ENCODE data around the gene SIRT7.

Gene SIRT7

DNA sequence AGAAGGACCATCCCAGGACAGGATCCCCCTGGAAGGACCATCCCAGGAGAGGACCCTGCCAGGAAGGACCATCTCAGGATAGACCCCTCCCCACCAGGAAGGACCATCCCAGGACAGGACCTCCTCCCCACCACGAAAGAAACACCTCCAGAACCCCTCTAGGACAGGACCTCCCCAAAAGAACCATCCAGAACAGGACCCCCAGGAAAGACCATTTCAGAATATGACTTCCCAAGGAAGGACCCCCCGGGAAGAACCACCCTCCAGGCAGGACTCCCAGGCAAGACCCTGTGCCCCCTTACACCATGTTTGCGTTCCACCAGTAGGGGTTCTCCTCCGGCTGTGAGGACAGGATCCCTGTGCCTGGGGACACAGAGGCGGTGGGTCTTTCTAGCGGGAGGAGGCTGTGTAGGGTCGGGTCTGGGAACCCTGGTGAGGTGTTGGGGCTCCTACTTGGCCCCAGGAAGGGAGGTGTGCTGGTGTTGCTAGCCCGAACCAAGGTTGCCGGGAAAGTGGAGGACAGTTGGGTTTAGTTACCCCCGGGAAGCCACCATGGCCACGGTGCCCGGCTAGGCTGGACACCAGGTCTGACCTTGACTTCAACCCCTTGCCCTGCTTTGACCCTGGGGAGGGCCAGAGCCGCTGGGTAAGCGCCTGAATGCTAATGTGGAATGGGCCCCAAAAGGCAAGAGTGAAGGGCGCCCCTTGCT, 40.8 kb upstream of the SIRT7 start:
- WGBS, 2 donors (ENCODE audit: extremely low coverage in 2 of 2, insufficient read length in 2 of 2, insufficient replicate concordance in 1 of 2): no CpG with 5 or more reads among the region's 15 CpGs
- Histone ChIP-seq H3K4me1 (ENCODE audit: control insufficient read depth in 2 of 2, insufficient read depth in 1 of 2, low read depth in 1 of 2, low read length in 2 of 2) (peaks cover 2 to 4% of the 10 kb centered on the region in 2 donors), H3K4ac (ENCODE audit: low read length) (no peak overlapping the region), H2AFZ (ENCODE audit: low read length) (no peak overlapping the region), H3K18ac (ENCODE audit: low read length) (peak overlapping the region; percentile 89), H2BK120ac (ENCODE audit: low read depth, low read length) (peak overlapping the region; percentile 94), H3K79me1 (ENCODE audit: low read depth, low read length) (peaks cover 1% of the 10 kb centered on the region), H3K14ac (ENCODE audit: low read length) (peak overlapping the region; percentile 96), H2BK12ac (ENCODE audit: low read length) (no peak overlapping the region), H3K9me3 (replicated peaks in 1 of 2; ENCODE audit: control insufficient read depth in 2 of 2, insufficient read depth in 1 of 2, low read depth in 1 of 2, low read length in 2 of 2) (no peaks in the 10 kb centered on the region), H2BK5ac (ENCODE audit: low read length) (no peak overlapping the region), H3K4me3 (ENCODE audit: low read length in 2 of 2) (no peak overlapping the region), H3K27me3 (ENCODE audit: control insufficient read depth in 3 of 3, insufficient read depth in 3 of 3, low read depth in 1 of 3, low read length in 3 of 3) (peaks cover 31 to 75% (median 61%) of the 10 kb centered on the region in 3 experiments), H3K4me2 (ENCODE audit: insufficient read depth, low read length, poor library complexity, severe bottlenecking) (peak overlapping the region; percentile 49), H3K23ac (ENCODE audit: low read depth, low read length, poor library complexity) (peak overlapping the region; percentile 98), H3K27ac (replicated peaks; ENCODE audit: low read length) (no peak overlapping the region), H3K36me3 (replicated peaks in 1 of 2; ENCODE audit: control insufficient read depth in 2 of 2, insufficient read depth in 2 of 2, low read length in 2 of 2) (no peaks in the 10 kb centered on the region), H3K9ac (ENCODE audit: low read depth, low read length, poor library complexity) (no peak overlapping the region), H4K91ac (ENCODE audit: low read depth, low read length, poor library complexity) (no peak overlapping the region), H2AK5ac (ENCODE audit: low read depth, low read length) (peak overlapping the region; percentile 97), H2BK15ac (ENCODE audit: low read length) (peak overlapping the region; percentile 19), H4K8ac (ENCODE audit: low read depth, low read length) (no peak overlapping the region)
- no peak for DNase-seq (ENCODE audit: low spot score)

DNA sequence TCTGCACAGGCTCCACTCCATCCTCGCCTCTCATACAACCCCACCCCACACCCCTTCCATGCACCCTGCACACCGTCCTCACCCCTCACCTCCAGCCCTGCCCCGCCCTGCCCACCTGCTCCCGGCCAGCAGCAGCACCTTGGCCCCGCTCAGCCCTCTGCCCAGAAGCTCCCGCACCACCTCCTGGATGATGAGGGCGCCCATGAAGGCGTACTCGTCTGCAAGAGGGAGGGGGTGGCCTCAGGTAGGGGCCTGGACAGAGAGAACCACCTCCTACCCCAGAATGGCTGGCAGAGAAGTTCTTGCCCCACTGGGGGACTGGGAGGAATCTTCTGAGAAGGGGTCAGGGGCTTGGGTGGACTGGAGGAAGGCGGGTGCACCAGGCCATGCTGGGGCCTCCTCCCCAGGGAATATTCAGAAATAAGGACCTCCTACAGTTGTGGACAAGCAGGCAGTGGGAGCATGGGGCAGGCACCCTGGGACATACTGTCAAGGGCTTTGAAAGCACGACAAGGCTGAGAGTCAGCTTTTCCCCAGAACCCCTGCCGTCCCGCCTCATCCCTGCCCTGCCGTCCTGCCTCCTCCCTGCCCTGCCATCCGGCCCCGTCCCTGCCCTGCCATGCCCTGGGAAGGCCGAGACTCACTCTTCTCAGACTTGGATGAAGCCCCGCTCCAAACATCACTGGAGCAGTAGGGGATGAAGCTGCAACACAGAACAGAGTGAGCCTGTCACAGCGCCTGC, 39.9 kb upstream of the SIRT7 start:
- no peak overlapping the region for H3K4me2 ChIP-seq (ENCODE audit: insufficient read depth, low read length, poor library complexity, severe bottlenecking)
- H3K4me3 ChIP-seq (ENCODE audit: low read length in 2 of 2): no peak overlapping the region
- H3K18ac ChIP-seq (ENCODE audit: low read length): no peak overlapping the region
- peaks cover 2 to 4% of the 10 kb centered on the region in 2 donors for H3K4me1 ChIP-seq (ENCODE audit: control insufficient read depth in 2 of 2, insufficient read depth in 1 of 2, low read depth in 1 of 2, low read length in 2 of 2)
- peaks cover 1% of the 10 kb centered on the region for H3K79me1 ChIP-seq (ENCODE audit: low read depth, low read length)
- no peak overlapping the region for H3K27ac ChIP-seq (replicated peaks; ENCODE audit: low read length)
- no peak overlapping the region for H2BK5ac ChIP-seq (ENCODE audit: low read length)
- H2BK120ac ChIP-seq (ENCODE audit: low read depth, low read length): no peak overlapping the region
- H2BK12ac ChIP-seq (ENCODE audit: low read length): peak overlapping the region; percentile 98
- no peak overlapping the region for H3K23ac ChIP-seq (ENCODE audit: low read depth, low read length, poor library complexity)
- no peaks in the 10 kb centered on the region for H3K36me3 ChIP-seq (replicated peaks in 1 of 2; ENCODE audit: control insufficient read depth in 2 of 2, insufficient read depth in 2 of 2, low read length in 2 of 2)
- no CpG with 5 or more reads among the region's 19 CpGs for WGBS, 2 donors (ENCODE audit: extremely low coverage in 2 of 2, insufficient read length in 2 of 2, insufficient replicate concordance in 1 of 2)
- no peak overlapping the region for H4K91ac ChIP-seq (ENCODE audit: low read depth, low read length, poor library complexity)
- no peak overlapping the region for H4K8ac ChIP-seq (ENCODE audit: low read depth, low read length)
- peak overlapping the region; percentile 75 for H2AK5ac ChIP-seq (ENCODE audit: low read depth, low read length)
- H2AFZ ChIP-seq (ENCODE audit: low read length): no peak overlapping the region
- DNase-seq (ENCODE audit: low spot score): no peak
- no peaks in the 10 kb centered on the region for H3K9me3 ChIP-seq (replicated peaks in 1 of 2; ENCODE audit: control insufficient read depth in 2 of 2, insufficient read depth in 1 of 2, low read depth in 1 of 2, low read length in 2 of 2)
- peak overlapping the region; percentile 17 for H2BK15ac ChIP-seq (ENCODE audit: low read length)
- no peak overlapping the region for H3K14ac ChIP-seq (ENCODE audit: low read length)
- H3K4ac ChIP-seq (ENCODE audit: low read length): no peak overlapping the region
- peaks cover 28 to 66% (median 54%) of the 10 kb centered on the region in 3 experiments for H3K27me3 ChIP-seq (ENCODE audit: control insufficient read depth in 3 of 3, insufficient read depth in 3 of 3, low read depth in 1 of 3, low read length in 3 of 3)
- no peak overlapping the region for H3K9ac ChIP-seq (ENCODE audit: low read depth, low read length, poor library complexity)

DNA sequence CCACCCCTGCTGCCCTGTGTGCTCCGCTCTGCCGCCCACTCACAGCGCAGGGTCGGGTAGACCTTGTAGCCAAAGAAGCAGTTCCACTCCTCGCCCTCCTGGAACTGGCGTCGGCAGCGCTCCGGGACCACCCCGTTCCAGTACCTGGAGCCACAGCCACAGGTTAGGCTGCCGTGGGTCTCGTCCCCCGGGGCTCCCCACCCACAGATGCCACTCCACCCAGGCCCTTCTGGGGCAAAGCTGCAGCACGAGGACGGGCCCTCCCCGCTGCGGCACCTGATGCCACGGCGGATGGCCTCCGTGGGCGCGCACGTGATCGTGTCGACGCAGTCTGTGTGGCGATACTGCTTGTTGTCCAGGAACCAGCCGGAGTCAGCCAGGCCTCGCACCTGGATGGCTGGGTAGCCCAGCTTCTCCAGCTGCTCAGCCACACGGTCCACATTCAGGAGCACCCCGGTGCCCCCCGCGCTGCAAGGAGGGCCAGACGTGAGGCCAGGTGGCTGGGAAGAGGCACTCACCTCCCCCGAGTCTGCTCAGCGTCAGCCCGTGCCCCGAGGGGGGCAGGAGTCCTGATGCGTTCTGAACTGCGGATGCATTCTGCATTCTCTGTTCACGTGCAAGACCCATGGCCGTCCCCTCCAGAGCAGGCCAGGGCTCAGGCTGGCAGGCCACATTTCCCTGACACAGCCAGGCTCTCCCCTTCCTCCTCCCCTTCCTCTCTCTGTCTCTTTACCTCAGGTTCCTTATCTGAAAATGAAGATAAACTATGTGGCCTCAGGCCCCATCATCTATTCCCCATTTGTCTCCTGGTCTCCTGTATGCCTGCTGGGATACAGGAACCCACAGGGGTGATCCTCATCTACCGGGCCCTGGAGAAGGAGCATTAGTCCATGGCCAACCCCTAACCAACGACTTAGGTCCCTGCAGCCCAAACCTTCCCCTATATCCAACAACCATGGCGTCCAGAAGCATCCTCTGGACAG, 38.9 kb upstream of the SIRT7 start:
- Histone ChIP-seq H3K23ac (ENCODE audit: low read depth, low read length, poor library complexity) (peak overlapping the region; percentile 85), H2AK5ac (ENCODE audit: low read depth, low read length) (peak overlapping the region; percentile 68), H4K8ac (ENCODE audit: low read depth, low read length) (no peak overlapping the region), H2BK12ac (ENCODE audit: low read length) (peak overlapping the region; percentile 94), H2BK5ac (ENCODE audit: low read length) (peak overlapping the region; percentile 82), H3K79me1 (ENCODE audit: low read depth, low read length) (no peaks in the 10 kb centered on the region), H2BK15ac (ENCODE audit: low read length) (peak overlapping the region; percentile 55), H3K18ac (ENCODE audit: low read length) (peak overlapping the region; percentile 71), H3K4me1 (ENCODE audit: control insufficient read depth in 2 of 2, insufficient read depth in 1 of 2, low read depth in 1 of 2, low read length in 2 of 2) (peaks cover 0 to 7% of the 10 kb centered on the region in 2 donors), H3K4ac (ENCODE audit: low read length) (no peak overlapping the region), H3K27ac (replicated peaks; ENCODE audit: low read length) (no peak overlapping the region), H4K91ac (ENCODE audit: low read depth, low read length, poor library complexity) (no peak overlapping the region), H2AFZ (ENCODE audit: low read length) (peak overlapping the region; percentile 35), H3K4me3 (ENCODE audit: low read length in 2 of 2) (no peak overlapping the region), H3K4me2 (ENCODE audit: insufficient read depth, low read length, poor library complexity, severe bottlenecking) (no peak overlapping the region), H3K9ac (ENCODE audit: low read depth, low read length, poor library complexity) (peak overlapping the region; percentile 80), H3K9me3 (replicated peaks in 1 of 2; ENCODE audit: control insufficient read depth in 2 of 2, insufficient read depth in 1 of 2, low read depth in 1 of 2, low read length in 2 of 2) (no peaks in the 10 kb centered on the region), H3K36me3 (replicated peaks in 1 of 2; ENCODE audit: control insufficient read depth in 2 of 2, insufficient read depth in 2 of 2, low read length in 2 of 2) (no peaks in the 10 kb centered on the region), H2BK120ac (ENCODE audit: low read depth, low read length) (no peak overlapping the region), H3K27me3 (ENCODE audit: control insufficient read depth in 3 of 3, insufficient read depth in 3 of 3, low read depth in 1 of 3, low read length in 3 of 3) (peaks cover 21 to 57% (median 45%) of the 10 kb centered on the region in 3 experiments), H3K14ac (ENCODE audit: low read length) (no peak overlapping the region)
- DNase-seq (ENCODE audit: low spot score): no peak
- no CpG with 5 or more reads among the region's 45 CpGs for WGBS, 2 donors (ENCODE audit: extremely low coverage in 2 of 2, insufficient read length in 2 of 2, insufficient replicate concordance in 1 of 2)
